ENCODE results near the gene INO80. TPM values are rescaled to one million over a fixed set of nuclear protein-coding genes. Genes with fewer than 3 reads are reported as not detected.

INO80 gene
- total RNA-seq, 4 donors from 2014 or later = 15.2 to 24.8 (median 22.3) TPM

GRCh38 chr15:41104234-41104633 lies 11.8 kb downstream of the INO80 start:
- no peak for DNase-seq
- Histone ChIP-seq H3K27me3 (no peaks in the 10 kb centered on the region), H3K4me1 (peaks cover 0 to 4% (median 0%) of the 10 kb centered on the region in 3 donors), H3K4me3 (no peak overlapping the region), H3K27ac (no peak overlapping the region), H3K9me3 (no peaks in the 10 kb centered on the region), H3K36me3 (peaks cover 0 to 49% (median 0%) of the 10 kb centered on the region in 3 donors)
- 71 to 93% methylated on average over 2 of the region's 2 CpGs for WGBS, 2 donors
- intact Hi-C loops (cut with DNase I) = no loop called here
- TF ChIP-seq CTCF (IDR thresholded peaks at IDR 0.05) = no peak
- no peak for TF ChIP-seq POLR2A (IDR thresholded peaks at IDR 0.05)

- Histone ChIP-seq H3K27me3 (no peaks in the 10 kb centered on the region), H3K36me3 (peaks cover 0 to 42% (median 0%) of the 10 kb centered on the region in 3 donors), H3K9me3 (no peaks in the 10 kb centered on the region), H3K4me3 (no peak overlapping the region), H3K27ac (no peak overlapping the region), H3K4me1 (peaks cover 0 to 4% (median 0%) of the 10 kb centered on the region in 3 donors)
- TF ChIP-seq POLR2A (IDR thresholded peaks at IDR 0.05) (no peak), CTCF (IDR thresholded peaks at IDR 0.05) (no peak)
- DNase-seq = no peak
- WGBS, 2 donors = 96 to 100% methylated on average over 2 of the region's 2 CpGs
- intact Hi-C loops (cut with DNase I) = no loop called here
These were observed 13.2 kb downstream of the INO80 start for GRCh38 chr15:41102854-41103253.

- TF ChIP-seq CTCF (IDR thresholded peaks at IDR 0.05) (no peak), POLR2A (IDR thresholded peaks at IDR 0.05) (no peak)
- Histone ChIP-seq H3K27ac (no peak overlapping the region), H3K36me3 (peaks cover 8 to 87% (median 11%) of the 10 kb centered on the region in 3 donors), H3K4me1 (no peaks in the 10 kb centered on the region), H3K4me3 (no peak overlapping the region), H3K27me3 (no peaks in the 10 kb centered on the region), H3K9me3 (no peaks in the 10 kb centered on the region)
- intact Hi-C loops (cut with DNase I) = no loop called here
- no peak for DNase-seq
- WGBS, 2 donors = 85 to 89% methylated on average over 5 to 6 of the region's 6 CpGs
These were observed 19.9 kb downstream of the INO80 start for GRCh38 chr15:41096178-41096577.

GRCh38 chr15:41085029-41085428 lies 31.1 kb downstream of the INO80 start:
- no peak overlapping the region for H3K27ac ChIP-seq
- H3K27me3 ChIP-seq = no peaks in the 10 kb centered on the region
- DNase-seq = no peak
- intact Hi-C loops (cut with DNase I) = no loop called here
- H3K4me1 ChIP-seq = no peaks in the 10 kb centered on the region
- no peak overlapping the region for H3K4me3 ChIP-seq
- H3K9me3 ChIP-seq = no peaks in the 10 kb centered on the region
- WGBS, 2 donors = 76 to 79% methylated on average over 3 of the region's 3 CpGs
- TF ChIP-seq POLR2A (IDR thresholded peaks at IDR 0.05) (no peak), CTCF (IDR thresholded peaks at IDR 0.05) (no peak)
- peaks cover 34 to 100% (median 67%) of the 10 kb centered on the region in 3 donors for H3K36me3 ChIP-seq

GRCh38 chr15:41080144-41080543 lies 35.9 kb downstream of the INO80 start:
- H3K36me3 ChIP-seq = peaks cover 26 to 100% (median 50%) of the 10 kb centered on the region in 3 donors
- no peaks in the 10 kb centered on the region for H3K4me1 ChIP-seq

More at GRCh38 chr15:41080144-41080543, 35.9 kb downstream of the INO80 start:
- DNase-seq = no peak
- TF ChIP-seq CTCF (IDR thresholded peaks at IDR 0.05) = no peak
- TF ChIP-seq POLR2A (IDR thresholded peaks at IDR 0.05) = no peak
- Histone ChIP-seq H3K9me3 (no peaks in the 10 kb centered on the region), H3K27ac (no peak overlapping the region), H3K4me3 (no peak overlapping the region), H3K27me3 (no peaks in the 10 kb centered on the region)
- 82 to 91% methylated on average over 1 of the region's 1 CpG for WGBS, 2 donors
- intact Hi-C loops (cut with DNase I) = no loop called here
